ENCODE measurements around the gene SMLR1.

GRCh38 chr6:130815200-130816071 is 11.8 kb upstream of the SMLR1 start:
- no peak for TF ChIP-seq POLR2AphosphoS5 (IDR thresholded peaks at IDR 0.05)
- TF ChIP-seq CTCF (IDR thresholded peaks at IDR 0.05), result no peak
- TF ChIP-seq POLR2A (IDR thresholded peaks at IDR 0.05), result no peak
